HCT116 (cell line): ENCODE measurements around the gene CUEDC1. TPM values are rescaled to one million over a fixed set of nuclear protein-coding genes. Genes with fewer than 3 reads are reported as not detected.

ENCODE experiments used
- ATAC-seq: fragments of 200-7000 bp; cut with Tn5 transposase; 2 replicates; pipeline ENCODE4 v1.9.1; 2020; ENCODE audit warnings: mild to moderate bottlenecking, moderate library complexity
- BruUV-seq: library from RNA; stranded (reverse); fragments of 400-500 nt; replicated peaks from 2 replicates; lab custom pipeline; 2021; lab: Mats Ljungman, UMichigan
- CTCF ChIA-PET: fragments of 300-600 bp; sonication (Branson Sonifier 250); formaldehyde crosslinking; loops from one replicate; lab custom pipeline; 2021; ENCODE audit warnings: antibody characterized with exemption; lab: Charles Lee
- POLR2A ChIA-PET: fragments of 300-600, 350-600 bp; sonication (Branson Sonifier 250); formaldehyde crosslinking; loops from one replicate; lab custom pipeline; 2021; ENCODE audit warnings: antibody characterized with exemption; lab: Charles Lee
- RAD21 ChIA-PET, 2 experiments: fragments of 300-600 bp; sonication (Branson Sonifier 250); formaldehyde crosslinking; loops; one replicate each; lab custom pipeline; 2023; ENCODE audit warnings: low total read pairs in 2 of 2; ENCODE audit not compliant: uncharacterized antibody in 2 of 2, unreplicated experiment in 2 of 2, low non-redundant PET in 1 of 2; lab: Charles Lee
- DNase-seq: peaks from one replicate; pipeline ENCODE4 v3.0.0-alpha.2; 2010; ENCODE audit warnings: low read depth, low spot score
- H2AFZ ChIP-seq: fragments of 200-600 bp; shearing (Covaris generic), sonication (generic); 2 replicates; pipeline ENCODE4 v1.6.1; 2017; ENCODE audit warnings: low read depth, mixed run types, mixed read lengths, antibody characterized with exemption, low read length; ENCODE audit not compliant: poor library complexity, severe bottlenecking
- H3K27ac ChIP-seq: 2 replicates; pipeline ENCODE4 v1.5.1; 2012; ENCODE audit warnings: low read depth, low read length
- H3K27me3 ChIP-seq: fragments of 200-600 bp; sonication (generic); 2 replicates; pipeline ENCODE4 v1.6.1; 2016; ENCODE audit warnings: mixed run types, low read length, mixed read lengths; ENCODE audit not compliant: insufficient read depth
- H3K36me3 ChIP-seq, 2 experiments: fragments of 200-500 bp in 1 of 2; fragments of 200-600 bp in 1 of 2; sonication (Bioruptor generic) in 1 of 2; sonication (generic) in 1 of 2; 2 replicates each; pipeline versions ENCODE4 v1.5.1 to v1.6.1; 2014 to 2016; ENCODE audit warnings: low read length in 2 of 2, inconsistent platforms in 1 of 2, mixed read lengths in 1 of 2, mixed run types in 1 of 2; ENCODE audit not compliant: insufficient read depth in 2 of 2, control insufficient read depth in 1 of 2
- H3K4me1 ChIP-seq, 2 experiments: fragments of 200-600 bp in 1 of 2; sonication (generic) in 1 of 2; 2 replicates each; pipeline versions ENCODE4 v1.5.1 to v1.6.1; 2012 to 2017; ENCODE audit warnings: low read length in 2 of 2, inconsistent platforms in 1 of 2, mild to moderate bottlenecking in 1 of 2, mixed read lengths in 1 of 2, mixed run types in 1 of 2, moderate library complexity in 1 of 2; ENCODE audit not compliant: insufficient read depth in 2 of 2, control insufficient read depth in 1 of 2
- H3K4me2 ChIP-seq: fragments of 200-600 bp; sonication (generic); 2 replicates; pipeline ENCODE4 v1.6.1; 2017; ENCODE audit warnings: mixed run types, low read length, mixed read lengths
- H3K4me3 ChIP-seq, 2 experiments: fragments of 200-600 bp in 1 of 2; sonication (generic) in 1 of 2; replicated peaks in 1 of 2; 2 replicates each; pipeline ENCODE4 v1.5.1; 2011 to 2016; ENCODE audit warnings: low read length in 2 of 2, control low read depth in 1 of 2, low read depth in 1 of 2, mild to moderate bottlenecking in 1 of 2, mixed read lengths in 1 of 2, mixed run types in 1 of 2
- H3K79me2 ChIP-seq: fragments of 200-600 bp; sonication (generic); 2 replicates; pipeline ENCODE4 v1.6.1; 2017; ENCODE audit warnings: mild to moderate bottlenecking, mixed run types, low read length, moderate library complexity, mixed read lengths; ENCODE audit not compliant: insufficient read depth
- H3K9ac ChIP-seq: fragments of 200-600 bp; sonication (generic); 2 replicates; pipeline ENCODE4 v1.6.1; 2016; ENCODE audit warnings: low read length, mixed read lengths
- H3K9me2 ChIP-seq: fragments of 200-600 bp; sonication (generic), shearing (Covaris generic); 2 replicates; pipeline ENCODE4 v1.6.1; 2017; ENCODE audit warnings: mixed run types, mild to moderate bottlenecking, moderate library complexity; ENCODE audit not compliant: insufficient read depth
- H3K9me3 ChIP-seq, 2 experiments: fragments of 200-500 bp in 1 of 2; fragments of 200-600 bp in 1 of 2; sonication (Bioruptor generic) in 1 of 2; sonication (generic) in 1 of 2; 2 replicates each; pipeline ENCODE4 v1.6.1; 2014 to 2017; ENCODE audit warnings: low read length in 2 of 2, mixed read lengths in 2 of 2, inconsistent platforms in 1 of 2, low read depth in 1 of 2, mild to moderate bottlenecking in 1 of 2, mixed run types in 1 of 2, moderate library complexity in 1 of 2; ENCODE audit not compliant: control insufficient read depth in 1 of 2, insufficient read depth in 1 of 2
- H4K20me1 ChIP-seq: fragments of 200-600 bp; sonication (generic), shearing (Covaris generic); 2 replicates; pipeline ENCODE4 v1.6.1; 2017; ENCODE audit warnings: mixed run types, mild to moderate bottlenecking, moderate library complexity; ENCODE audit not compliant: insufficient read depth
- CBX3 ChIP-seq: IDR thresholded peaks from 2 replicates; pipeline ENCODE4 v1.6.1; 2012; ENCODE audit warnings: low read depth
- CTCF ChIP-seq, 3 experiments: fragments of 200-600 bp in 1 of 3; sonication (generic) in 1 of 3; IDR thresholded peaks in 2 of 3; conservative IDR thresholded peaks in 1 of 3; 2 replicates each; pipeline ENCODE4 v1.5.1; 2012 to 2017; ENCODE audit warnings: low read depth in 2 of 3, low read length in 2 of 3, antibody characterized with exemption in 1 of 3, borderline replicate concordance in 1 of 3, control low read depth in 1 of 3, mild to moderate bottlenecking in 1 of 3, mixed read lengths in 1 of 3, mixed run types in 1 of 3, moderate library complexity in 1 of 3; ENCODE audit not compliant: insufficient read depth in 1 of 3
- EGR1 ChIP-seq: IDR thresholded peaks from 2 replicates; pipeline ENCODE4 v1.6.1; 2012; ENCODE audit warnings: low read depth
- ELF1 ChIP-seq: IDR thresholded peaks from 2 replicates; pipeline ENCODE4 v1.6.1; 2012; ENCODE audit warnings: low read depth, borderline replicate concordance
- EZH2 ChIP-seq: fragments of 200-600 bp; sonication (generic); IDR thresholded peaks from 2 replicates; pipeline ENCODE4 v1.6.1; 2017; ENCODE audit warnings: antibody characterized with exemption, mixed run types
- EZH2phosphoT487 ChIP-seq: fragments of 200-600 bp; IDR thresholded peaks from 2 replicates; pipeline ENCODE4 v1.6.1; 2018; ENCODE audit warnings: antibody characterized with exemption, borderline replicate concordance
- POLR2A ChIP-seq: IDR thresholded peaks from 2 replicates; pipeline ENCODE4 v1.7.0; 2011; ENCODE audit warnings: borderline replicate concordance; ENCODE audit not compliant: insufficient read depth, insufficient read length; ENCODE audit errors: extremely low read depth
- RAD21 ChIP-seq: IDR thresholded peaks from 2 replicates; pipeline ENCODE4 v1.6.1; 2012; ENCODE audit warnings: low read depth, mild to moderate bottlenecking
- REST ChIP-seq: IDR thresholded peaks from 2 replicates; pipeline ENCODE4 v1.6.1; 2012; ENCODE audit warnings: low read depth
- SIN3A ChIP-seq: IDR thresholded peaks from 2 replicates; pipeline ENCODE4 v1.6.1; 2012; ENCODE audit warnings: low read depth
- SP1 ChIP-seq: IDR thresholded peaks from 2 replicates; pipeline ENCODE4 v1.6.1; 2012; ENCODE audit warnings: low read depth
- SRF ChIP-seq: IDR thresholded peaks from 2 replicates; pipeline ENCODE4 v1.6.1; 2012; ENCODE audit warnings: low read depth
- TCF7L2 ChIP-seq: IDR thresholded peaks from 2 replicates; pipeline ENCODE4 v1.7.0; 2011; ENCODE audit warnings: borderline replicate concordance, inconsistent platforms; ENCODE audit not compliant: insufficient read depth, insufficient read length; ENCODE audit errors: extremely low read depth
- YY1 ChIP-seq: IDR thresholded peaks from 2 replicates; pipeline ENCODE4 v1.6.1; 2011; ENCODE audit warnings: low read length, low read depth, moderate library complexity, mild to moderate bottlenecking; ENCODE audit not compliant: insufficient replicate concordance; ENCODE audit errors: extremely low read depth
- ZBTB33 ChIP-seq: IDR thresholded peaks from 2 replicates; pipeline ENCODE4 v1.6.1; 2011; ENCODE audit warnings: mild to moderate bottlenecking, low read length, moderate library complexity; ENCODE audit not compliant: insufficient replicate concordance; ENCODE audit errors: extremely low read depth
- ZNF274 ChIP-seq: fragments of 200-500 bp; sonication (Bioruptor generic); IDR thresholded peaks from 2 replicates; pipeline ENCODE4 v1.6.1; 2014; ENCODE audit warnings: mild to moderate bottlenecking, low read depth, low read length, inconsistent platforms
- intact Hi-C: fragments of 100-400 bp; cut with micrococcal nuclease; formaldehyde crosslinking; loops from 2 replicates; pipeline ENCODE4 v1.10.0; 2022
- total RNA-seq: library from RNA; stranded (reverse); gene quantifications from one replicate; pipeline ENCODE4 v1.2.1, GENCODE V29; 2021; ENCODE audit not compliant: unreplicated experiment

Gene CUEDC1
- total RNA-seq, 1 experiment from 2014 or later = 60.2 TPM

GRCh38 chr17:57948169-57948554, 7.0 kb downstream of the CUEDC1 start:
- ATAC-seq = peak; percentile 39
- ChIA-PET POLR2A (interaction anchor here (0.6 to 3.0 kb wide), 17 partner anchors 8 to 135 kb away, joined by 3 to 11 read pairs (median 5); partner anchors contain the start of genes DYNLL2 and SRSF1), CTCF (interaction anchor here (1.5 to 2.8 kb wide), 4 partner anchors 50 to 88 kb away, joined by 5 to 12 read pairs (median 6); no protein-coding TSS in a partner anchor), RAD21 (interaction anchor here (0.8 to 2.0 kb wide), 7 partner anchors 8 to 97 kb away, joined by 3 to 18 read pairs (median 3); no protein-coding TSS in a partner anchor)
- no peak overlapping the region for H2AFZ ChIP-seq
- H4K20me1 ChIP-seq = no peaks in the 10 kb centered on the region
- H3K79me2 ChIP-seq = peaks cover 84% of the 10 kb centered on the region
- DNase-seq = no peak
- no peaks in the 10 kb centered on the region for H3K9me2 ChIP-seq
- peak overlapping the region; percentile 74 for H3K4me2 ChIP-seq
- TF ChIP-seq YY1 = no peak
- TF ChIP-seq ELF1 = no peak
- TF ChIP-seq RAD21 = no peak
- TF ChIP-seq SIN3A = no peak
- TF ChIP-seq TCF7L2 = no peak
- no peak for TF ChIP-seq CTCF (IDR thresholded peaks at IDR 0.05 in 2 of 3, conservative IDR thresholded peaks at IDR 0.05 in 1 of 3; ENCODE audit: borderline replicate concordance in 1 of 3, insufficient read depth in 1 of 3, low read depth in 2 of 3, low read length in 2 of 3)
- TF ChIP-seq CBX3 = no peak
- TF ChIP-seq POLR2A = no peak
- no peak for TF ChIP-seq REST
- TF ChIP-seq EZH2phosphoT487 = no peak
- no peak for TF ChIP-seq SRF
- TF ChIP-seq ZNF274 = no peak
- no peak for TF ChIP-seq EGR1
- no peak for TF ChIP-seq EZH2
- TF ChIP-seq ZBTB33 = no peak
- TF ChIP-seq SP1 = no peak
- H3K36me3 ChIP-seq = peaks cover 0 to 2% of the 10 kb centered on the region in 2 experiments; a peak in 1 of 4 replicates
- peak overlapping the region; percentile 97 for H3K27ac ChIP-seq
- BruUV-seq = TSS peak; percentile 1
- intact Hi-C loops = loop anchor here (2.0 kb wide), 2 partner anchors 39 to 79 kb away; no protein-coding TSS in a partner anchor
- peak overlapping the region; percentile 0 to 45; a peak in 2 of 4 replicates for H3K4me3 ChIP-seq
- no peaks in the 10 kb centered on the region for H3K9me3 ChIP-seq
- H3K9ac ChIP-seq = peak overlapping the region; percentile 63
- peaks cover 91 to 98% of the 10 kb centered on the region in 2 experiments for H3K4me1 ChIP-seq
- H3K27me3 ChIP-seq = no peaks in the 10 kb centered on the region
